Esophagus muscularis mucosa (tissue), 4 donors: Measurements from ENCODE around the gene DEFB131B. TPM values are rescaled to one million over a fixed set of nuclear protein-coding genes. Genes with fewer than 3 reads are reported as not detected.

Experiments used
- small RNA-seq, 3 donors: library from RNA; depleted of rRNA; stranded (forward); fragments of <200 nt; gene quantifications; one replicate each; pipeline ENCODE3, GENCODE V24; 2016
- total RNA-seq, 4 donors: library from RNA; depleted of rRNA; stranded (reverse); fragments of >200 nt; gene quantifications; one replicate each; pipeline versions ENCODE4 v1.1.0 to v1.2.1, GENCODE V29; 2016

The DEFB131B gene
- total RNA-seq, 4 donors from 2014 or later: not detected

Small RNA genes within 50 kb of the gene (small RNA-seq; reads per million reads assigned to genes)
- gene RNA5SP342: 0 reads per million in 3 donors

Other genes starting within 250 kb of the DEFB131B start
- not detected for gene DEFB108B, start 45.3 kb upstream of the DEFB131B start, total RNA-seq
- gene XNDC1N, start 50.1 kb downstream of the DEFB131B start, total RNA-seq: 10 to 100 TPM in 1 of 4 donors, 1 to 10 TPM in 3; 5.6 to 10.4 (median 8.8) TPM
- gene RNF121, start 50.6 kb downstream of the DEFB131B start, total RNA-seq: 10 to 100 TPM; 13.7 to 25.9 (median 18.6) TPM
- gene IL18BP, start 120.5 kb downstream of the DEFB131B start, total RNA-seq: 1 to 10 TPM; 2.7 to 9.4 (median 5.9) TPM
- gene NUMA1, start 202.1 kb downstream of the DEFB131B start, total RNA-seq: 100 to 1,000 TPM; 214 to 328 (median 272) TPM
- gene LRRC51, start 202.4 kb downstream of the DEFB131B start, total RNA-seq: 10 to 100 TPM in 1 of 4 donors, 1 to 10 TPM in 3; 9.1 to 10.0 (median 9.2) TPM
- gene LAMTOR1, start 224.8 kb downstream of the DEFB131B start, total RNA-seq: 100 to 1,000 TPM in 2 of 4 donors, 10 to 100 TPM in 2; 86.8 to 103 (median 98.0) TPM
- gene TOMT, start 227.5 kb downstream of the DEFB131B start, total RNA-seq: not detected
- gene ANAPC15, start 234.2 kb downstream of the DEFB131B start, total RNA-seq: 10 to 100 TPM; 43.5 to 58.1 (median 48.1) TPM